ENCODE results near the gene RTP1.

DNA sequence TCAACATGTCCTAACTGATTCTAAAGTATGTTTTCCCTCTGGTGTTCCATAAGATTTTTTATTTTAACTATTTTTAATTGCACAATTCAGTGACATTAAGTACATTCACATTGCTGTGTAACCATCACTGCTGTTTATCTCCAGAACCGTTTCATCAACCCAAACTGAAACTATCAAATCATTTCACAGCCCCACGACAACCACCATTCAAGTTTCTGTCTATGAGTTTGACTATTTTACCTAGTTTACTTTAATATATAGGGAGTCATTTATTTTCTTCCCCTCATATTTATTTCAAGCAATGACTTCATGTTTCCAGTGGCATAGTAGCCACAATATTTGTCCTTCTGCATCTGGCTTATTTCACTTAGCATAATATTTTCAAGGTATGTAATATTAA lies 8.4 kb downstream of the RTP1 start:
- no peak for TF ChIP-seq POLR2A (IDR thresholded peaks at IDR 0.05)
- TF ChIP-seq, protein P1, sequence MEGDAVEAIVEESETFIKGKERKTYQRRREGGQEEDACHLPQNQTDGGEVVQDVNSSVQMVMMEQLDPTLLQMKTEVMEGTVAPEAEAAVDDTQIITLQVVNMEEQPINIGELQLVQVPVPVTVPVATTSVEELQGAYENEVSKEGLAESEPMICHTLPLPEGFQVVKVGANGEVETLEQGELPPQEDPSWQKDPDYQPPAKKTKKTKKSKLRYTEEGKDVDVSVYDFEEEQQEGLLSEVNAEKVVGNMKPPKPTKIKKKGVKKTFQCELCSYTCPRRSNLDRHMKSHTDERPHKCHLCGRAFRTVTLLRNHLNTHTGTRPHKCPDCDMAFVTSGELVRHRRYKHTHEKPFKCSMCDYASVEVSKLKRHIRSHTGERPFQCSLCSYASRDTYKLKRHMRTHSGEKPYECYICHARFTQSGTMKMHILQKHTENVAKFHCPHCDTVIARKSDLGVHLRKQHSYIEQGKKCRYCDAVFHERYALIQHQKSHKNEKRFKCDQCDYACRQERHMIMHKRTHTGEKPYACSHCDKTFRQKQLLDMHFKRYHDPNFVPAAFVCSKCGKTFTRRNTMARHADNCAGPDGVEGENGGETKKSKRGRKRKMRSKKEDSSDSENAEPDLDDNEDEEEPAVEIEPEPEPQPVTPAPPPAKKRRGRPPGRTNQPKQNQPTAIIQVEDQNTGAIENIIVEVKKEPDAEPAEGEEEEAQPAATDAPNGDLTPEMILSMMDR (IDR thresholded peaks at IDR 0.05) = no peak

All from Peyer's patch (tissue), 4 donors.